Metanephros (tissue), 2 donors: ENCODE measurements around the gene STARD10. TPM values are rescaled to one million over a fixed set of nuclear protein-coding genes. Genes with fewer than 3 reads are reported as not detected.

Experiments
- small RNA-seq: library from RNA; depleted of rRNA; stranded (forward); fragments of <200 nt; gene quantifications from one replicate; pipeline ENCODE3, GENCODE V24; 2014; ENCODE audit warnings: low replicate concordance
- total RNA-seq: library from RNA; depleted of rRNA; stranded (reverse); fragments of >200 nt; gene quantifications from one replicate; pipeline ENCODE4 v1.2.3, GENCODE V29; 2014

Gene STARD10
- total RNA-seq: 36.1 TPM

GRCh38 chr11:72793425-72794367 lies at the start of gene STARD10:
Gene STARD10 (minus strand): TSS chr11:72794047. CDS start chr11:72781181, 12,866 bp downstream.

DNA sequence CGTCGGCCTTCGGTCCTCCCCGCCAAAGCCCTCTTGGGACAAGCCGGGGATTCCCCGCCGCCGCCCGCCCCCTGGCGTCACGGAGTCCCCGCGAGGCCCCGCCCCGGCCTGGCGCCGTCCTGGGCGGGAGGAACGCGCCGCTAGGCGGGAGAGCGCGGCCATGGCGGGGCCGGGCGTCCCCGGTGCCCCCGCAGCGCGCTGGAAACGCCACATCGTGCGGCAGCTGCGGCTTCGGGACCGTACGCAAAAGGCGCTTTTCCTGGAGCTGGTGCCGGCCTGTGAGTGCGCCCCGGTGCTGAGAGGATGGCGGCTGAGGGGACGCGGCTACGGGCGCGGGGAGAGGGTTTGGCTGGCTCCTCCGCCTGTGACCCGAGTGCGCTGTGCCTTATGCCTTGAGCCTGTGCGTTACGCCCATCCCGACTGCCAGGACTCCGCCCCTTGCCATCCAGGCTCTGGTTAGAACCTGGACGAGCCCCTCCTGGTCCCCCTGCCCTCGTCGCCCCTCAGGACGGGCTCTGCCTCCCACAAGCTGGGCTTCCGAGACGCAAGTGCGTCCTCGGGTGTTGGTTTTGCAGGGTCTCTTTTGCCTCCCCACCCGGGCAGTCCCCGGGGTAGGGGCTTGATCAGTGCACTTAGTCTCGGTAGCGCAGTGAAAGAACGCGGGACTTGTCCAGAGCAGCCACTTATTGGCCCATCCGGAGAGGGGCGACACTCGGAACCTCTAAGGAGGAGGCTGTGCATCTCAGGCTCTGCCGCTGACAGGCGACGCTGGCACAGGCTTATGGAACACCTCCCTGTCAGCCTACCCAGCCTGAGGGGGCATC lies 20.7 kb upstream of the STARD10 start, which contains the start of gene ATG16L2:
Gene ATG16L2 (plus strand): TSS at position 126 of the 824 bp plus-strand sequence. CDS start 35 bp downstream, at position 161.

DNA sequence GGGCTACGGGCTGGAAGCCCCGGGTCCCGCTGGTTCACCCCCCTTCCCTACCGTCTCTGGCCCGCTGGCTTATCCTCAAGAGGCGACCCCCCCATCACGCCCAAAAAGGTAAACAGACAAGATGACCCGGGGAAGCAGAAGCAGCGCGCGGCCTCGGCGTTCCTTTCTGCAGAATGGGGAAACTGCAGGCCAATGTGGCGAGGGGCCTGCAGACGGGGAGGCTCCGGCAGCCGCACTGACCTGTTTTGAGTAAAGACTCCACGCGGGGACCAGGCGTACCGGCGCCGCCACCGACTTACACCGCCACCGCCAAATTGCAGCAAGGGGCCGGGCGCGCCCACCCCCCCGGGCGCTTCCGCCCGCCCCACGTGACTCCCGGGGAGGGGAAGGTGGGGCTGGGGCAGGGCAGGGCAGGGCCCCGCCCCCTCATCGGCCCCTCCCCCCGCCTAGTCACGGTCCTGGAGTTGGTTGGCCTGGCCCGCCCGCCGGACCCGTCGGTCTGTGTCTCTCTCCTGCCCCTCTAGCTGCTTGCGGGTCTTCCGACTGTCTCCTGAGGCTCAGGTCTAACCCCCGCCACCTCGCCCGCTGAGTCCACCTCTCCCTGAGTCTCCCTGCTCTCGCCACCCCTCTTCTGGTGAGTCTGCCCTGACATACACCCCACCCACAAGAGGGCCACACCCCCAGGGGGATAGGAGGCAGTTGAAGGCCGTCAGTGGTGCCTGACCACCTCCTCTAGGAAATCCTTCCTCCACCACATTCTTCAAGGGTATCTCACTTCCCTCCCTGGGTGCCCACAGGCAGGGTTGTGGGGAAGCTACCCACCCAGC lies 41.5 kb downstream of the STARD10 start, which contains the start of gene ARAP1:
Gene ARAP1 (minus strand): TSS at position 321 of the 827 bp plus-strand sequence. CDS start 25,280 bp downstream, outside the sequence.

Small RNA genes lying within 50 kb of the gene (small RNA-seq; reads per million reads assigned to genes)
- gene MIR4692 (not detected), gene RF00019 (not detected)

Other genes with a start within 250 kb of the STARD10 start
- 26.7 TPM for gene PDE2A, start 119.6 kb downstream of the STARD10 start, total RNA-seq
- gene ARAP1, start 41.6 kb downstream of the STARD10 start, total RNA-seq: 138 TPM
- gene ATG16L2, start 20.4 kb upstream of the STARD10 start, total RNA-seq: 42.9 TPM